K562 (cell line): ENCODE measurements around the gene ARIH1. TPM values are rescaled to one million over a fixed set of nuclear protein-coding genes. Genes with fewer than 3 reads are reported as not detected.

Experiments
- ATAC-seq: fragments of 200-7000 bp; cut with Tn5 transposase; 3 replicates; pipeline ENCODE4 v1.9.1; 2020; ENCODE audit warnings: moderate library complexity
- BruUV-seq: library from RNA; stranded (reverse); fragments of 400-500 nt; replicated peaks from 2 replicates; lab custom pipeline; 2021; lab: Mats Ljungman, UMichigan
- CTCF ChIA-PET: fragments of 300-600 bp; formaldehyde crosslinking; extraction: SDS; loops from one replicate; lab custom pipeline; 2021; ENCODE audit warnings: low intra/inter-chr PET ratio; lab: Yijun Ruan, JAX
- POLR2A ChIA-PET: fragments of 300-600, 350-650 bp; sonication (Branson Sonifier 250); formaldehyde crosslinking; extraction: SDS; loops from one replicate; lab custom pipeline; 2021; ENCODE audit warnings: antibody characterized with exemption, inconsistent platforms; lab: Yijun Ruan, JAX
- DNase-seq, 4 experiments: peaks; one replicate each; pipeline versions ENCODE4 v3.0.0 to v3.0.0-alpha.2; 2011 to 2018; ENCODE audit warnings: low spot score in 3 of 4, mixed read lengths in 3 of 4; ENCODE audit errors: extremely low read depth in 1 of 4
- FAIRE-seq: peaks from 2 replicates; lab custom pipeline; 2011; peaks lifted over from hg19 to GRCh38; lab: Jason Lieb, UNC
- H2AFZ ChIP-seq: 2 replicates; pipeline ENCODE4 v1.6.0; 2011; ENCODE audit warnings: low read depth, low read length, control low read depth, inconsistent platforms
- H3K27ac ChIP-seq: fragments of 200-600 bp; 3 replicates; pipeline ENCODE4 v1.8.0; 2011; ENCODE audit warnings: low read depth, mild to moderate bottlenecking, control low read depth, inconsistent platforms, low read length, moderate library complexity, mixed read lengths; ENCODE audit errors: extremely low read depth
- H3K27me3 ChIP-seq, 2 experiments: fragments of 300-600 bp in 1 of 2; 2 replicates in 1 of 2; 3 replicates in 1 of 2; pipeline versions ENCODE4 v1.6.0 to v1.8.0; 2011; ENCODE audit warnings: inconsistent platforms in 2 of 2, low read length in 2 of 2, mild to moderate bottlenecking in 1 of 2, mixed read lengths in 1 of 2, moderate library complexity in 1 of 2; ENCODE audit not compliant: control insufficient read depth in 2 of 2, insufficient read depth in 2 of 2
- H3K36me3 ChIP-seq: fragments of 300-600 bp; 3 replicates; pipeline ENCODE4 v1.8.0; 2011; ENCODE audit warnings: mild to moderate bottlenecking, low read length, inconsistent platforms; ENCODE audit not compliant: control insufficient read depth, insufficient read depth
- H3K4me1 ChIP-seq, 2 experiments: fragments of 200-600 bp in 1 of 2; replicated peaks in 1 of 2; 2 replicates in 1 of 2; 3 replicates in 1 of 2; pipeline versions ENCODE4 v1.5.1 to v1.8.0; 2011; ENCODE audit warnings: inconsistent platforms in 2 of 2, low read length in 2 of 2, mild to moderate bottlenecking in 1 of 2, mixed read lengths in 1 of 2, moderate library complexity in 1 of 2; ENCODE audit not compliant: control insufficient read depth in 2 of 2, insufficient read depth in 2 of 2
- H3K4me2 ChIP-seq: 2 replicates; pipeline ENCODE4 v1.6.1; 2011; ENCODE audit warnings: low read length, control low read depth, inconsistent platforms, mixed read lengths; ENCODE audit not compliant: insufficient read depth
- H3K4me3 ChIP-seq: fragments of 200-600 bp; sonication (generic), shearing (Covaris generic); 2 replicates; pipeline ENCODE4 v1.5.1; 2016; ENCODE audit warnings: control low read depth, inconsistent platforms
- H3K79me2 ChIP-seq: fragments of 200-600 bp; 3 replicates; pipeline ENCODE4 v1.8.0; 2011; ENCODE audit warnings: low read length, inconsistent platforms; ENCODE audit not compliant: control insufficient read depth, insufficient read depth
- H3K9ac ChIP-seq, 2 experiments: 2 replicates each; pipeline versions ENCODE4 v1.6.0 to v1.6.1; 2011; ENCODE audit warnings: low read depth in 2 of 2, low read length in 2 of 2, control low read depth in 1 of 2, inconsistent platforms in 1 of 2, mild to moderate bottlenecking in 1 of 2, mixed read lengths in 1 of 2; ENCODE audit not compliant: insufficient read depth in 1 of 2
- H3K9me1 ChIP-seq: one replicate; pipeline ENCODE4 v1.6.0; 2011; ENCODE audit warnings: inconsistent platforms, mild to moderate bottlenecking, low read length, moderate library complexity; ENCODE audit not compliant: control insufficient read depth, insufficient read depth
- H3K9me3 ChIP-seq: replicated peaks from 2 replicates; pipeline ENCODE4 v1.5.1; 2011; ENCODE audit warnings: low read depth, low read length, inconsistent platforms; ENCODE audit not compliant: control insufficient read depth, insufficient read depth
- H4K20me1 ChIP-seq: replicated peaks from 2 replicates; pipeline ENCODE4 v1.6.1; 2011; ENCODE audit warnings: low read length, inconsistent platforms, mixed read lengths; ENCODE audit not compliant: control insufficient read depth, insufficient read depth
- CBX2 ChIP-seq: fragments of 200-600 bp; sonication (generic); IDR thresholded peaks from one replicate; pipeline ENCODE4 v1.6.1; 2012; ENCODE audit warnings: mild to moderate bottlenecking, low read length, inconsistent platforms; ENCODE audit not compliant: insufficient read depth, poor library complexity, severe bottlenecking
- HNRNPLL ChIP-seq: fragments of 200-400 bp; formaldehyde crosslinking; IDR thresholded peaks from 2 replicates; pipeline ENCODE4 v1.6.1; 2017; ENCODE audit warnings: low read length, low read depth, mild to moderate bottlenecking; ENCODE audit not compliant: poor library complexity, severe bottlenecking
- NFIC ChIP-seq: fragments of 450-650 bp; IDR thresholded peaks from 2 replicates; pipeline ENCODE4 v1.6.1; 2017; ENCODE audit warnings: mild to moderate bottlenecking, inconsistent platforms
- NR1H2 ChIP-seq: sonication (generic); formaldehyde crosslinking; IDR thresholded peaks from 2 replicates; pipeline ENCODE4 v1.4.0; 2020; ENCODE audit warnings: mild to moderate bottlenecking, missing genetic modification reagents
- STAT5A ChIP-seq: IDR thresholded peaks from 2 replicates; pipeline ENCODE4 v1.6.1; 2012; ENCODE audit warnings: low read length, inconsistent platforms, borderline replicate concordance
- THRB ChIP-seq: fragments of 450-650 bp; formaldehyde crosslinking; conservative IDR thresholded peaks from 2 replicates; pipeline ENCODE4 v1.4.0; 2022; ENCODE audit warnings: mild to moderate bottlenecking, missing genetic modification characterization
- ZFPM2 ChIP-seq: fragments of 250-450 bp; sonication (Bioruptor Pico); IDR thresholded peaks from 2 replicates; pipeline ENCODE4 v1.5.1; 2022; ENCODE audit warnings: mild to moderate bottlenecking
- WGBS: fragments of 100-300 bp; shearing (Covaris generic); methylation state at CpG from one replicate; pipeline ENCODE4 v1.1.6; 2016; ENCODE audit warnings: low coverage, mixed read lengths; ENCODE audit not compliant: insufficient coverage; ENCODE audit errors: missing lambda C conversion rate; 5-methylcytosine and 5-hydroxymethylcytosine counted together
- in situ Hi-C: fragments of 300-500 bp; cut with MboI; formaldehyde crosslinking; loops from 4 replicates; pipeline ENCODE4 v1.15.0; 2018; ENCODE audit warnings: inconsistent platforms, mixed read lengths
- intact Hi-C: fragments of 100-400 bp; cut with micrococcal nuclease; formaldehyde crosslinking; loops from 2 replicates; pipeline ENCODE4 v1.14.2; 2022
- polyA plus RNA-seq, 8 experiments: library from polyadenylated mRNA; depleted of rRNA in 4 of 8; stranded (reverse) in 5 of 8; unstranded in 3 of 8; fragments of >200 nt; fragmentation: Nextera tagmentation in 2 of 8; fragmentation: Illumina TruSeq in 1 of 8; extraction: Ambion mirVana in 2 of 8; extraction: Trizol in 1 of 8; gene quantifications; 2 replicates each; pipeline versions ENCODE4 v1.2.1 to v1.2.3, GENCODE V29; 2011 to 2014; ENCODE audit warnings: inconsistent platforms in 1 of 8, missing spikeins in 1 of 8
- total RNA-seq, 7 experiments: library from RNA; depleted of rRNA in 6 of 7; stranded (reverse); fragments of >200 nt in 6 of 7; fragmentation: Illumina TruSeq in 2 of 7; extraction: Trizol in 2 of 7; gene quantifications; 2 replicates each; pipeline versions ENCODE4 v1.2.1 to v1.2.3, GENCODE V29; 2011 to 2021; ENCODE audit warnings: low replicate concordance in 1 of 7

ARIH1 gene
- total and polyA plus RNA-seq, 9 of the 15 experiments (the other 6 are each of a cell fraction or from before 2014, with no cell fraction given), result 17.7 to 125 (median 31.4) TPM

GRCh38 chr15:72559781-72560180 lies 85.7 kb downstream of the ARIH1 start:
- intact Hi-C loops (no loop called here), in situ Hi-C loops (no loop called here)
- Histone ChIP-seq H3K4me2 (no peak overlapping the region), H3K79me2 (no peaks in the 10 kb centered on the region; the same call in 2 of the 3 replicates), H3K4me3 (no peak overlapping the region), H3K9ac (no peak overlapping the region), H3K9me3 (no peaks in the 10 kb centered on the region), H2AFZ (no peak overlapping the region), H3K36me3 (peaks cover 68% of the 10 kb centered on the region), H3K27ac (no peak overlapping the region), H4K20me1 (no peaks in the 10 kb centered on the region), H3K9me1 (no peaks in the 10 kb centered on the region), H3K27me3 (no peaks in the 10 kb centered on the region), H3K4me1 (no peaks in the 10 kb centered on the region)
- DNase-seq, result no peak
- no TSS peak for BruUV-seq
- no peak for ATAC-seq
- no peak for FAIRE-seq
- ChIA-PET CTCF (no interaction called here), POLR2A (no interaction called here)
- TF ChIP-seq THRB (CRISPR knock-in tag), result no peak
- no peak for TF ChIP-seq NR1H2 (CRISPR knock-in tag)
- TF ChIP-seq NFIC, result no peak
- TF ChIP-seq ZFPM2 (CRISPR knock-in tag), result no peak
- TF ChIP-seq CBX2, result no peak
- TF ChIP-seq STAT5A, result no peak
- TF ChIP-seq HNRNPLL, result no peak
- WGBS, result 91% methylated on average over 3 of the region's 3 CpGs
